GM21737 (cell line): ENCODE data around the gene IFIT5.
"Not testable (repeated sequence)": the region's sequence is repeated elsewhere in the genome, so short reads cannot be mapped to it uniquely, and the experiment has no call there.

Source experiments
- ATAC-seq: cut with Tn5 transposase; IDR thresholded peaks from one replicate; pipeline ENCODE4 v1.9.1; 2021; ENCODE audit warnings: mild to moderate bottlenecking, moderate library complexity; ENCODE audit not compliant: unreplicated experiment

The IFIT5 gene

DNA sequence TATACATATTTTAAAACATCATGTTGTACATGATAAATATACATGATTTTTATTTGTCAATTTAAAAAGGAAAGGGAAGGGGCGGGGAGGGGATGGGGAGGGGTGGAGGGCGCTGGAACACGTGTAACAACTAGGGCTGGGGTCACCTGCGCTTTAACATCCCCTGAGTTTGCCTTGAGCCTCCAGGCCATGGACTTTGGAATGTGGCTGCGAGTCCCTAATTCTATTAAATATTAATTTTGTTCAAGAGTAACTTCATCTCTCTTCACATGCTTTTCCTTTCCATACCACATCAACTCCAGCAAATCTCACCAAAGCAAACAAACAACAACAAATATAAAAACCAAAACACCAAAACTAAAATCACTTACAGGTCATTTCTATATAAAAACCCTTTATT is 10.6 kb downstream of the IFIT5 start:
- ATAC-seq = no peak

GRCh38 chr10:89426230-89426868 is 12.0 kb downstream of the IFIT5 start:
- ATAC-seq = no peak

- no peak for ATAC-seq
Observed at GRCh38 chr10:89427629-89428028, 13.3 kb downstream of the IFIT5 start.

- ATAC-seq = no peak
Observed at GRCh38 chr10:89428877-89429276, 14.5 kb downstream of the IFIT5 start.

GRCh38 chr10:89431977-89432376 is 17.6 kb downstream of the IFIT5 start:
- no peak for ATAC-seq

DNA sequence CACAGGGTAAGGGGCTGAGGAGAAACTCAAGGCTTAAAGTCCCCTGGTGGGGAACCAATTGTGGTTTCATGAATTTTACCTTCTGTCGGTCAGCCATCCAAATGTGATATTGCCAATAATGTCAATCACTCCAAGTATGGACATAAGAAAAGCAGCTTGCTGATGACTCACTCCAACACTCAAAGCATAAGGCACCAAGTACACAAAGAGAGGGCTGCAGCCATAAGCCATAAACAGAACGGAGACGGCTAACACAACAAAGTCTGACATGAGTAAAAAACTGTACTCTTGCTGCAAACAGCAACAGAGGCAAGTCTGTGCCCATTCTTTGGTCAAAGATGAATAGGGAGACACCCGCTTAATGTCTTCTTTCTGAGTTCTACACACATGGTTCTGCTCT is 24.2 kb downstream of the IFIT5 start:
- no peak for ATAC-seq

GRCh38 chr10:89440226-89441009 is 26.1 kb downstream of the IFIT5 start:
- ATAC-seq = no peak

DNA sequence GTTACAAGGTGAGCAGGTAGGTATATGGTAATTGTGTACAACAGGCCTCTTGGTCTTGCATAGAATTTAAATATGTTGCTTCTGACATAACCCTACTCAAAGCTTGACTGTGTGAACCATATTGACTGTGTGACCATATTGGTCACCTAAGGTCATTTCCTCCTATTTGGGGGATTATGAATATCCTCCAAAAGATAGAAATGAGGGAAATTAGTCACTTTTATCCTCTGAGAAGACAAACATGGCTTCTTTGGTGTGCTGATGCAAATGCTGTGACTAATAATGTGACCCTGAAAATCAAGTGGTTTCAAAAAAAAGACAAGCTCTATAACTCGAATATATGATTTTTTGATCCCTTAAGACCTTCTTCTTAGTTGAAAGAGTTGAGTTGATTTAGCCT is 27.9 kb downstream of the IFIT5 start:
- ATAC-seq = no peak

DNA sequence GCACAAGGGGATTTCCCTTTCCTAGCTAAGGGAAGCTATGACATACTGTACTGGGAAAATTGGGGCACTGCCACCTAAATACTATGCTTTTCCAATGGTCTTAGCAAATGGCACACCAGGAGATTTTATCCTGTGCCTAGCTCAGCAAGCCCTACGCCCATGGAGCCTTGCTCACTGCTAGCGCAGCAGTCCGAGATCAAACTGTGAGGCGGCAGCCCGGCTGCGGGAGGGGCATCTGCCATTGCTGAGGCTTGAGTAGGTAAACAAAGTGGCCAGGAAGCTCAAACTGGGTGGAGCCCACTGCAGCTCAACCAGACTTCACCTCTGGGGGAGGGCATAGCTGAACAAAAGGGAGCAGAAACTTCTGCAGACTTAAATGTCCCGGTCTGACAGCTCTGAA is 30.5 kb downstream of the IFIT5 start:
- ATAC-seq = not testable (repeated sequence)

DNA sequence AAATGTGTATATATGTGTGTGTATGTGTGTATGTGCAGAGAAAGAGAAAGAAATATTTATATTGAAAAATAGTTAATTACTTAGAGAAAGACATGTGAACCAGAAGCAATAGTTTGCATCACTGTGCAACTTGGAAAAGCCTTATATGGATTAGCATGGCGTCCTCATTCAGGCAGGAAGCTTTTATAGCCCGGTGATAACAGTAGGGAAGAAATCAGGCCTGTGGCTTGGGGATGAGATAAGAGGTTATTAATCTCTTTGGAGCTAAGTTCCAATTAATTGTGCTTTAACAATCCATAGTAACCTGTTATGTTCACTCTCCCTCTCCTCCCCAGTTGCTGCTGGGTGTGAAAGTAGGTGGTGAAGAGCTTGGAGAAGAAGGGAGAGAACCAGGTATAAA is 36.5 kb downstream of the IFIT5 start:
- ATAC-seq = no peak

DNA sequence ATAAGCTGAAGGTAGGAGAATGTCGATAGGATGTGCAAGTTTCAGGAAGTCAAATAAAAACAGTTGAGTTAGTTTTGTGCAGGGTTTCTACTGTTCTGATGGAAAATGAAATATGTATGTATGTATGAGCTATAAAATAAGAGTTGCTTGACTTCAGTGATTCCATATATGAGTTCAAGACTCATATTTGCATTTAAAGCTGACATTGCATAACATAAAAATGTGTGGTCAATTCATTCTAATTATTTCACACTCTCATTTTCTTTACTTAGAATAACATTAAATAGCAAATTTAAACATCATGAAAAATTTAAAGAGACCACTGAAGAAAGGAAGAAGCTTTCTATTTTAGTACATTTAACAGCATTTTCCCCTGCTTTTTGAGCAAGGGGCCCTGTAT is 37.8 kb downstream of the IFIT5 start:
- no peak for ATAC-seq

DNA sequence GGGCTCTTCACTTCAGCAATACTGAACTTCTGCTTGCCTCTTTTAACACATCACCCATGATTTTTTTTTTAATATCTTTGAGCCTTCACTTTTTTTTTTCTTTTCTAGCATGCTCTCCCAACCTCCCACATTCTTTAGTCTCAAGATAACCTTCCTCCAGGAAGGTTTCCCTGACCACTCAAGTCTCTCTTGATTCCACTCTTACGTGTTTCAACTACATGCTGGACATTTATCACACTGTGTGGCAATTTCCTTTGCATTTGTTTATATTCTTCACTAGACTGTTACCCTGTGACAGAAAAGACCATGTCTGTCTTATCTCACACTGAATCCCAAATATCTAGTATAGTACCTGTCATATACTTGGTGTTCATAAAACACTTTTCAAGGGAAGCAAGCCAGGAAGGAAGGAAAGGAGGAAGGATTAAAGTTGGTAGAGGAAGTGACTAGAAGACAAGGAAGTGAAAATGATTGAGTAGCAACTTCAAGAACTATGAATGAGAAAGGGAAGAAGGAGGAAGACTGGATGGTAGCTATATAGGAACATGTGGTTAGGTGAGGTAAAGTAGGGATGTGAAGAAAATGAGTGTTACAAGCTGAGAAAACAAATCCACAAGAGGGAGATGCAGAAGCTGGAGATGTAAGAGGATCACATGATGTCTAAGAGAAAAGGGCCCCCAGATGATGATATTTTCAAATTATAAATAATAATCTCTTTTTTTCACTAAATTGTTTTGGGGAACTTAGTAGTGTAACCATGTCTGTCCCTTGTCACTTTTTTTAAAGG is 40.4 kb downstream of the IFIT5 start:
- ATAC-seq = no peak

DNA sequence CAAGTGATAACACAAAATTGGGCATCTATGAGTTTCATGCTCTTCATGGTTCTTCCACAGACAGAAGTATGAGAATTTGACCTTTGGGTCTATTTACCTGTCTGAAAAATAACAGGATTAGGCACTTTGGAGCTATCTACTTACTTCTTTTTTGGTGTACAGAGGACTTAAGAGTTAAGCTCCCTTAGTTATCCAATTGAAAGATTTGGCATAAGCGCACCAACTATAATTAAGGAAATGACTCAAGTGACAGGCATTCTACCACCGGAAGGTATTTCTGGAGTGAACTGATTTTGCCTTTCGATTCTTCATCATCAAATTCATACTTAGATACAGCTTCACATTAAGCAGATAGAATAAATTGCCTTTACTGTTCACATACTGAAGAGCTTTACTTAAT is 43.9 kb downstream of the IFIT5 start:
- no peak for ATAC-seq

GRCh38 chr10:89458784-89459183 is 44.4 kb downstream of the IFIT5 start:
- no peak for ATAC-seq

DNA sequence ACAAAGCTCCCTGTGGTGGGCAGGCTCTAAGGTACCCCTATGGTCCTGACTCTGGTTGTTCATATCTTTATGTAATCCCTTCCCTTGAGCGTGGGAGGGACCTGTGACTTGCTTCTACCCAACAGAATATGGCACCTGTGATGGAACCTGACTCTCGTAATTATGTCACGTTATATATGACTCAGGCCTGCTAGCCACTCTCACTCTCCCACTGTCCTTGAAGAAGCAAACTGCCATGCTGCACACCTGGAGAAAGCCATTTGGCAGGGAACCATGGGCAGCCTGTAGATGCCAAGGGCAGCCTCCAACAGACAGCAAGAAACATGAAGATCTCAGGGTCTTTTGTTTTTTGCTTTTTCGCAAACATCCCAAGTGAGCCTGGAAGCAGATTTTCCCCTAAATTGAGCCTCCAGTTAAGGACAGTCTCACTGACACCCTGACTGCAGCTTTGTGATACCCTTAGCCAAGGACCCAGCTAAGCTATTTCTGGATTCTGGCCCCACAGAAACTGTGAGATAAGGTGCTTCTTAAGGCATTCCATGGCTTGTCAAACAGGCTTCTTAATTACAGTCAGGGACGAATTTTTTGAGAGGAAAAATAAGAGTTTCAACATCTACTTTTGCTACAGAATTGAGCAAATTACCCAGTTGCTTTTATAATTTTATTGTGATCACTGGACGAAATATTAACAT is 49.6 kb downstream of the IFIT5 start:
- no peak for ATAC-seq

- ATAC-seq = no peak
Observed at GRCh38 chr10:89465196-89465595, 50.8 kb downstream of the IFIT5 start.

DNA sequence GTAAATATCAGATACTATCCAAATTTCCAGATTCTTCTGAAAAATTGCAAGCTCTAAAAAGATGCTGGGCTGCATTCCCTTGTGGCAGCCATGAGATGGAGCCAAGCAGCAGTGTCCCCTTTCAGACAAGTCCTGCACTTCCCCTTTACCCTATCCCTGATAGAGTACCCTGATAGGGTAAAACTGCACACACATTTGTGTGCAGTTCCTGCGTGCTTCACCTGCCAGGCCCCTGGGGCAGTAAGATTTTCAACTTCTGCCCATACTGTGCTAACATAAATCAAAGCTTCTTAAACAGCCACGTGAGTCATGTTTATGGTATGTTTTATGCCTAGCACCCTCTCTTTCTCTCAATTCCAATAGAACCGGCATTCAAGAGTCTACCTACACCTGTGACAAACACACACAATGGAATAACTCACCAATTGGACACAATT is 52.2 kb downstream of the IFIT5 start:
- ATAC-seq = no peak

DNA sequence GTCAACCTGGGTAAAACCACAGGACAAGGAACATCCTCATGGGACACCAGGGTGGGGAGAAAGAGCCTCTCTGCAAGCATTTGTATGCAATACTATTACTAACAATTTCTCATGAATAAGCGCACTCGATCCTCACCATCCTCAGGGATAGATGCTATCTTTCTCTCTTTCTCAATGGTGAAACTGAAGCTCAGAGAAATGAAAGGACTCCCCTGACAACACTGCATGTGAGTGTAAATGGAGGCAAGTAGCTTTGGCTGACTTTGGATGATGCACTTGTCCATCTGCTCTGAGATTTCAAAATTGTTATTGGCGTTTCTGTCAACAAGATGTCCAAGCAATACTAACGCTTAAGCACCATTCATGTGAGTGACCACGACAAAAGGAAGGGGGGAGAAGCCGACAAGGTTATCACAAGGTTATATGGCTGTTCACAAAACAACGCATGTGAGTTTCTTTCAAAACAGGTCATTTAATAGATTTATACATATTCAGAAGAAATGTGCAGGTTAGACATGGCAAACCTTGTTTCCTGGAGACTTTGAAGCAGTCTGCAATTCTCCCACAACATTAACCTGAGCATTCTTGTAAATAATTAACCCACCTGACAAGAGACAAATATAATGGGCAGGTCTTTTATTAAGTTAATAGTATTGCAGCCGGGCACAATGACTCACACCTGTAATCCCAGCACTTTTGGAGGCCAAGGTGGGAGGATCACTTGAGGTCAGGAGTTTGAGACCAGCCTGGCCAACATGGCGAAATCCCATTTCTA is 54.0 kb downstream of the IFIT5 start:
- ATAC-seq = no peak

DNA sequence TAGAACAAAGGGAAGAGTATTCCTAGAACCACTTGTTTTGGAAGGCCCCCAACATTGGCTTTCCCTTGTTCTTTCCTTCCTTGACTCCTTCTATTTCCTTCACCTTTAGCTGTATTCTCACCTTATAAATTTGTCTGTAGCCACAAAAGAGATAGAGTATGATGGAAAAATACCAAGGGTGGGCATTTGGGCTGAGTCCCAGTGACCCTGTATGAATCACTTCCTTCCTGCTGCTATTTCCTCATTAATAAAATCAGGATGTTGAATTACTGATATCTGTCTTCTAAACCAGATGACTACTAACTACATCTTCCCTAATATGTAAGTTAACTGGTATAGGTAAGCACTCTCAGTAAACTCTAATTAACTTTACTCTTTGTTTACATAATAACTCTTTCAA is 55.1 kb downstream of the IFIT5 start:
- no peak for ATAC-seq
